Colon (tissue), 2 donors: ENCODE data around the gene ZNF416.

ENCODE experiments used
- FAIRE-seq: peaks from 2 replicates; lab custom pipeline; 2012; peaks lifted over from hg19 to GRCh38; lab: Jason Lieb, UNC
- donor health status: control.
- donor health status: control.

Gene ZNF416

GRCh38 chr19:57559008-57559403, 19.7 kb downstream of the ZNF416 start:
- FAIRE-seq = no peak

- FAIRE-seq = no peak
Measured at GRCh38 chr19:57558525-57558924, 20.2 kb downstream of the ZNF416 start.

- no peak for FAIRE-seq
Measured at GRCh38 chr19:57557659-57558058, 21.1 kb downstream of the ZNF416 start.

- FAIRE-seq = no peak
Measured at GRCh38 chr19:57552432-57552831, 26.3 kb downstream of the ZNF416 start.

GRCh38 chr19:57546513-57546912, 32.2 kb downstream of the ZNF416 start:
- FAIRE-seq = no peak

- FAIRE-seq = no peak
Measured at GRCh38 chr19:57537953-57538547, 40.7 kb downstream of the ZNF416 start.

GRCh38 chr19:57527136-57527881, 51.4 kb downstream of the ZNF416 start, which contains the start of gene ZNF549:
Gene ZNF549 (plus strand): TSS chr19:57527356. CDS start chr19:57527574, 218 bp downstream.
- FAIRE-seq = no peak
